ENCODE measurements around the gene RNF11.
"Not testable (repeated sequence)": the region's sequence is repeated elsewhere in the genome, so short reads cannot be mapped to it uniquely, and the experiment has no call there.

RNF11 gene

DNA sequence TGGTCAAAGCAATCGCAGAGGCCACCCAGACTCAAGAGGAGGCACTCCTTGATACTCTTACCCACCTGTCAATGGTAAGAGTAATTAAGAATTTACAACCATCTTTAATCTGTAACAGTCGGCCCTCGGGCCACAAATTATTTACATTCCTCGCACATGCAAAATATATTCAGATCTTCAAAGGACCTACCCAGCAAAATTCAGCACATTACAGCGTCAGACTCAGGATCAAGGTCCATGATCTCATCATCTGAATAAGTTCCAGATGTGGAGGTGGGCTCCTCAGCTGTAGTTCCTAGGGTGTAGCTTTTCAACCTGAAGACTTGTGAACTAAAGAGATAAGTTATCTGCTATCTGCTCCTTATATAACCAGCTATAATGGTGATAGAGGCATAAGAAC, 17.1 kb upstream of the RNF11 start:
- no peak overlapping the region for H3K4me3 Mint-ChIP-seq
- no peak overlapping the region for H3K27ac Mint-ChIP-seq
- H3K36me3 Mint-ChIP-seq, result no peaks in the 10 kb centered on the region
- no peaks in the 10 kb centered on the region for H3K9me3 Mint-ChIP-seq
- ATAC-seq (no peak), DNase-seq (ENCODE audit: low spot score in 2 of 2) (no peak)
- H3K4me1 Mint-ChIP-seq, result peaks cover 15% of the 10 kb centered on the region

DNA sequence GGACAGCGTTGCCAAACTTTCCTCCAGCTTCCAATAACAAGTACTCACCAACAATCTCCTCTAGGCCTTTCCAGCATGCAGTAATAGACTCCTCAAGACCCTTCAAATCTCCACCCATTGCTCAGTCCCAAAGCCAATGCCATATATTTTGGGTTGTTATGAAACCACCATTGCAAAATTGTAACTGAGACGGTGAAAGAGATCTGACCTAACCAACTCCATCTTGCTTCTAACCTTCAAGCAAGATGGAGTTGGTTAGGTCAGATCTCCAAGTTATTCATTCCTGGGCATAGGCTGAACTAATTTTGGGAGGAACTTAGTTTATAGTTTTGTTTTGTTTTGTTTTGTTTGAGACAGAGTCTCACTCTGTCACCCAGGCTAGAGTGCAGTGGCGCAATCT, 14.5 kb upstream of the RNF11 start:
- not testable (repeated sequence) for DNase-seq (ENCODE audit: low spot score in 2 of 2); H3K27ac Mint-ChIP-seq; H3K9me3 Mint-ChIP-seq; H3K4me1 Mint-ChIP-seq; H3K4me3 Mint-ChIP-seq; H3K36me3 Mint-ChIP-seq; ATAC-seq

DNA sequence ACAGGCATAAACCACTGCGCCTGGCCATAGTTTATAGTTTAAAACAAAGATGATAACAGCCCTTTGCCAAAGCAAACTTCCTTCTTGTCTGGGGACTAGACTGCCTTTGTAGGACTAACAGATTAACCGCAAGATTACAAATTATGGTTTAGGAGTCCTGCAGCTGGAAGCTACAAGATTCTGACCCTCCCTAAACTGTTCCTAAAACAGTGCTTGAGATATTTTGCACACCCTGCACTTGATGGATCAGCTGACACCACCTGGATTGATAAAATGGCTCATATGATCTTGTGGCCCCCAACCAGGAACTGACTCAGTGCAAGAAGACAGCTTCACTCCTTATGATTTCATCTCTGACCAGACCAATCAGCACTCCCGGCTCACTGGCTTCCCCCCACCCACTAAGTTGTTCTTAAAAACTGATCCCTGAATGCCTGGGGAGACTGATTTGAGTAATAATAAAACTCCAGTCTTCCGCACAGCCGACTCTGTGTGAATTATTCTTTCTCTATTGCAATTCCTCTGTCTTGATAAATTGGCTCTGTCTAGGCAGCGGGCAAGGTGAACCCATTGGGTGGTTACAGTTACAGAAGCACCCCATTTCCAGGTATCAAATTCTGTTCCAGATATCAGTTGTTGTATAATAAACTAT, 13.8 kb upstream of the RNF11 start:
- ATAC-seq (no peak), DNase-seq (ENCODE audit: low spot score in 2 of 2) (no peak)
- Mint-ChIP-seq H3K4me3 (no peak overlapping the region), H3K9me3 (no peaks in the 10 kb centered on the region), H3K36me3 (no peaks in the 10 kb centered on the region), H3K4me1 (no peaks in the 10 kb centered on the region), H3K27ac (no peak overlapping the region)

DNA sequence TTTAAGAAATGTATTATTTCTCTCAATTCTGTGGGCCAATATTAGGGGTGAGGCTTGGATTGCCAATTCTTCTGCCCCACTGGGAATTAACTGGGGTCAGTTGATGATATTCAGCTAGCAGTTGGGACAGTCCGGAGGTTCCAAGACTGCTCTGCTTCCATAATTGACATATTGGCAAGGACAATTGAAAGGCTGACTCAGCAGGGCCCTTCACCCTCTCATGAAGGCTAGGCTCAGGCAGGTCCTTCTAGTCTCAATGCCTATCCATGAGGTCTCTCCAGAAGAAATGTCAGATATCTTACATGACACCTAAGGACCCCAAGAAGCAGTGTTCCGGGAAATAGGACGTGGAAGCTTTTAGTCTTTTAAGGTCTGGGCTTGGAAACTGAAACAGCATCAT, 13.3 kb upstream of the RNF11 start:
- no peaks in the 10 kb centered on the region for H3K36me3 Mint-ChIP-seq
- DNase-seq (ENCODE audit: low spot score in 2 of 2), result no peak
- H3K9me3 Mint-ChIP-seq, result no peaks in the 10 kb centered on the region
- ATAC-seq, result no peak
- no peak overlapping the region for H3K4me3 Mint-ChIP-seq
- H3K4me1 Mint-ChIP-seq, result no peaks in the 10 kb centered on the region
- H3K27ac Mint-ChIP-seq, result no peak overlapping the region

DNA sequence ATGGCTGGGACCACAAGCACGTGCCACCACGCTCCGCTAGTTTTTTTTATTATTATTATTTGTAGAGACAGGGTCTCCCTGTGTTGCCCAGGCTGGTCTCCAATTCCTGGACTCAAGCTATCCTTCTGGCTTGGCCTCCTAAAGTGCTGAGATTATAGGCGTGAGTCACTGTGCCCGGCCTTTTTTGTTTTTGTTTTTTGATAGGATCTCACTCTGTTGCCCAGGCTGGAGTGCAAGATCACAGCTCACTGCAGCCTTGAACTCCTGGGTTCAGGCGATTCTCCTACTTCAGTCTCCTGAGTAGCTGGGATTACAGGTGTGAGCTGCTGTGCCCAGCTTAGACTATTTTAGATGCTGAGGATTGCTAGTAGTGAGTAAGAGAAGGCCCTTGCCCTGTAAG, 11.8 kb upstream of the RNF11 start:
- no peaks in the 10 kb centered on the region for H3K9me3 Mint-ChIP-seq
- no peak for ATAC-seq

DNA sequence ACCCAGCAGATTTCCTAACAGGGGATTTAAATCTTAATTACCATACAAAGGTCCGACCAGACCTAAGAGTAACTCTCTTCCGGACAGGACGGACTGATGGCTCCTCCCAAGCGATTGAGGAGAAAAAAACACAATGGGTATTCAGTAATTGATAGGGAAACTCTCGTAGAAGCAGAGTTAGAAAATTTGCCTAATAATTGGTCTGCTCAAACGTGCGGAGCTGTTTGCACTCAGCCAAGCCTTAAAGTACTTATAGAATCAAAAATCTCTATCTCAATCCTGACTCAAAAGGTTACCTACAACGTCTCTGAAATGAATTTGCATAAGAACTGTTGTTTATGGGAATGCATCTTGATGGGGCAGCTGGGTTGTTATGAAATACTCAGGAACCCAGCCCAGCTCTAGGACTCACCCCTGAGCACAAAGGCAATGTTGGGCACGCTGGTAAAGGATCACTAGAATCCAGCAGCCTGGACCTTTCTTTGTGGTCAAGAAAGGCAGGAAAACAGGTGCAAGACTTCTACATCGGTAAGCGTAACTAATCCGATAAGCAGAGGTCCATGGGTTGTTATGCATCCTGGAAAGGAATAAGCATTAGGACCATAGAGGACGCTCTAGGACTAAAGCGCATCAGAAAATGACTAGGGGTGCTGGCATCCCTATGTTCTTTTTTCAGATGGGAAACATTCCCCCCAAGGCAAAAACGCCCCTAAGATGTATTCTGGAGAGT, 8.7 kb upstream of the RNF11 start:
- H3K4me1 Mint-ChIP-seq; H3K27ac Mint-ChIP-seq; ATAC-seq; H3K4me3 Mint-ChIP-seq; H3K36me3 Mint-ChIP-seq; DNase-seq (ENCODE audit: low spot score in 2 of 2); H3K9me3 Mint-ChIP-seq: not testable (repeated sequence)

More for the DNA sequence above, 11.8 kb upstream of the RNF11 start:
- DNase-seq (ENCODE audit: low spot score in 2 of 2), result no peak
- Mint-ChIP-seq H3K27ac (no peak overlapping the region), H3K4me3 (no peak overlapping the region), H3K4me1 (no peaks in the 10 kb centered on the region), H3K36me3 (no peaks in the 10 kb centered on the region)

DNA sequence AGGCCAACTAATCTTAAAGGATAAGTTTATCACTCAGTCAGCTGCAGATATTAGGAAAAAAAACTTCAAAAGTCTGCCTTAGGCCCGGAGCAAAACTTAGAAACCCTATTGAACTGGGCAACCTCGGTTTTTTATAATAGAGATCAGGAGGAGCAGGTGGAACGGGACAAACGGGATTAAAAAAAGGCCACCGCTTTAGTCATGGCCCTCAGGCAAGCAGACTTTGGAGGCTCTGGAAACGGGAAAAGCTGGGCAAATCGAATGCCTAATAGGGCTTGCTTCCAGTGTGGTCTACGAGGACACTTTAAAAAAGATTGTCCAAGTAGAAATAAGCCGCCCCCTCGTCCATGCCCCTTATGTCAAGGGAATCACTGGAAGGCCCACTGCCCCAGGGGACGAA, 7.6 kb upstream of the RNF11 start:
- not testable (repeated sequence) for H3K4me3 Mint-ChIP-seq; H3K9me3 Mint-ChIP-seq; H3K27ac Mint-ChIP-seq; H3K4me1 Mint-ChIP-seq; DNase-seq (ENCODE audit: low spot score in 2 of 2); H3K36me3 Mint-ChIP-seq; ATAC-seq

DNA sequence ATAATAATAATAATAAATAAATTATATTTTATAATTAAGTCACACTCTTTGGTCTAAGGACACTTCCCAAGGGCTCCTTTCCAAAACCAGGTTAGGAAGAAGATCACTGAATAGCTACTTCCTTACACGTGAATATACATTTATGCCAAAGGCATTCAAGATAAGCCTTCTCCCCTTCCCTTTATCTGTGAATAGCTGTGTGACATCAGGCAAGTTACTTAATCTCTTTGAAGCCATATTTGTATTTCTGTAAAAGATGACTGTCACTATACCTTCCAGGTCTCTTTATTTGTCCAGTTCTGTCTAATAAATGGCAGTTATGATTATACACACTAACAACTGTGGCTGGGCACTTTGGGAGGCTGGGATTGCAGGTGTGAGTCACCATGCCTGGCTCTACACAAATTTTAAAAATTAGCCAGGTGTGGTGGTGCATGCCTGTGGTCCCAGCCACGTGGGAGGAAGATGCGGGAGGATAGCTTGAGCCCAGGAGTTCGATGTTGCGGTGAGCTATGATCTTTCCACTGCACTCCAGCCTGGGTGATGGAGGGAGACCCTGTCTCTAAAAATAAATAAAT, 5.5 kb upstream of the RNF11 start:
- H3K4me1 Mint-ChIP-seq, result peaks cover 17% of the 10 kb centered on the region
- no peak overlapping the region for H3K4me3 Mint-ChIP-seq
- DNase-seq (ENCODE audit: low spot score in 2 of 2), result no peak
- no peaks in the 10 kb centered on the region for H3K9me3 Mint-ChIP-seq
- H3K27ac Mint-ChIP-seq, result no peak overlapping the region
- ATAC-seq, result no peak
- no peaks in the 10 kb centered on the region for H3K36me3 Mint-ChIP-seq

DNA sequence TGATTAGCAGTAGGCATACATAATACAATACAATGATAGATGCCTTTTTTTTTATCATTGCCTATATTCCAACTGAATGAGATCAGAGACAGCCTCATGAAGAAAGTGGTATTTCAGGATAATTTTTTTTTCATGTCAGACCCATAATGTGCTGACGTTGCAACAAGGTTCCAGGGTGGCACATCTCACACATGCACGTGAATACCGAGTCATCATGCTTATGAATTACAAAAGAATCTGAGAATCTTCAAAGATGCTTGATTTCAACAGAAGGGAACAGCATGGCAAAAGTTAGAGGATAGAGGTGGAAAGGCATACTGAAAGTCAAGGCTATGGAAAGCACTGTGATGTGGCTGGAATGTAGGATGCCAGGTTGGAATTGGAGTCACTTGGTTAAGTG, 5.0 kb upstream of the RNF11 start:
- DNase-seq (ENCODE audit: low spot score in 2 of 2), result no peak
- Mint-ChIP-seq H3K27ac (no peak overlapping the region), H3K4me3 (no peak overlapping the region), H3K9me3 (no peaks in the 10 kb centered on the region), H3K36me3 (no peaks in the 10 kb centered on the region), H3K4me1 (peaks cover 22% of the 10 kb centered on the region)
- no peak for ATAC-seq

DNA sequence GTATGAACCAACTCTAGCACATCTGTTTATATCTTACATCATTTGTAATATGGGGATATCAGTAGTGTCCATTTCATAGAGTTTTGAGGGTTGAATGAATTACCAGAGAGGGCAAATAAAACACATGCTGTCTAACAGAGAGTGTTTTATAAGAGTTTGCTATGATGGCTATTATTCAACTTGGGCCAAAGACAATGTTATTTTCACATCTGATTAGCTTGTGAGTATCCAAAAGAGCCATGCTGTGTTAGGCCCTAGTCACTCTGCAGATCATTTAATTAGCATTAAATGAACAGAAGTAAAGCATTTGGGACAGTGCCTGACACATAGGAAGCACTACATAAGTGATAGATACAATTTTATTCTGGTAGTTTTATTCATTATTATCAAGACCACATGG, 4.2 kb upstream of the RNF11 start:
- Mint-ChIP-seq H3K9me3 (no peaks in the 10 kb centered on the region), H3K4me3 (no peak overlapping the region), H3K36me3 (no peaks in the 10 kb centered on the region), H3K4me1 (peaks cover 22% of the 10 kb centered on the region), H3K27ac (no peak overlapping the region)
- ATAC-seq (no peak), DNase-seq (ENCODE audit: low spot score in 2 of 2) (no peak)

DNA sequence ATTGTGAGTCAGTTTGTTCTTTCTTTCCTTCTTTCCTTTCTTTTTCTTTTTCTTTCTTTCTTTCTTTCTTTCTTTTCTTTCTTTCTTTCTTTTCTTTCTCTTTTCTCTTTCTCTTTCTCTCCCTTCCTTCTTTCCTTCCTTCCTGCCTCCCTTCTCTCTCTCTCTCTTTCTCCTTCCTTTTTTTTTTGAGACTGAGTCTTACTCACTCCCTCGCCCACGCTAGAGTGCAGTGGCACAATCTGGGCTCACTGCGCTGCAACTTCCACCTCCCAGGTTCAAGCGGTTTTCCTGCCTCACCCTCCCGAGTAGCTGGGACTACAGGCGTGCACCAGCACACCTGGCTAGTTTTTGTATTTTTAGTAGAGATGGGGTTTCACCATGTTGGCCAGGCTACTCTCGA, 1.8 kb upstream of the RNF11 start:
- not testable (repeated sequence) for H3K4me3 Mint-ChIP-seq; H3K27ac Mint-ChIP-seq; DNase-seq (ENCODE audit: low spot score in 2 of 2); ATAC-seq; H3K36me3 Mint-ChIP-seq; H3K9me3 Mint-ChIP-seq
- H3K4me1 Mint-ChIP-seq, result peaks cover 22% of the 10 kb centered on the region

DNA sequence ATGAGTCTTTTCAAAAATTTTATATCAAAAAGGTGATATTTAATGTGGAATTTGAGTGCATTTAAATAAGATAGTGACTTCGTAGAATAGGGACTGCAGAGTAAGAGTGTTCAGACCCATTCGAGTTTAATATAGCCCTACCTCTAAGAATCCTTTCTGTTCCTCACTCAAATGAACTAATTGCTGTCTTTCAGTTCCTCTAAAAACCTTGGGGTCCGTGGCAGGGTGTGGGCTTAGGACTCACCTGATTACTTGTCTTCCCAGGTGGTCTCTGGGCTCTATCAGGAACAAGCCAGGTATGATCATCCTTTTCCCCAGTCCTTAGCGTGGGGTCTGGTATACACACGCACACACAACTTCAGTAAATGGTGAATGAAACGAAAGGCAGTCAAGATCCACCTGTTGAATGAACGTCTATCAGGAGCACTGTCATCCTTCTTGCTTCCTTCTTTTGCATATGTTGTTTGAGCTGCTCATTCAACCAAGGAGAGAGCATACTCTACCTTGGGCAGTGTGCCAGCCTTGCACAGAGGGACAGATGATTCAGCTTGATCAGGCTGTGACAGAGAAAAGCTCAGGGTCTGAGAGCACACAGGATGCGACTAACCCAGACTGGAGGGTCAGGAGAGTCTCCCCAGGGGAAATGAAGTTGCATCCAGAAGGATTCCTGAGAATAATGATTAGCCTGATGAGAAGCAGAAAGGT, 1.2 kb upstream of the RNF11 start:
- DNase-seq (ENCODE audit: low spot score in 2 of 2), result peak; percentile 28 to 68
- no peak overlapping the region for H3K27ac Mint-ChIP-seq
- H3K4me3 Mint-ChIP-seq, result no peak overlapping the region
- H3K9me3 Mint-ChIP-seq, result no peaks in the 10 kb centered on the region
- no peaks in the 10 kb centered on the region for H3K36me3 Mint-ChIP-seq
- peak; percentile 59 for ATAC-seq
- peaks cover 24% of the 10 kb centered on the region for H3K4me1 Mint-ChIP-seq

DNA sequence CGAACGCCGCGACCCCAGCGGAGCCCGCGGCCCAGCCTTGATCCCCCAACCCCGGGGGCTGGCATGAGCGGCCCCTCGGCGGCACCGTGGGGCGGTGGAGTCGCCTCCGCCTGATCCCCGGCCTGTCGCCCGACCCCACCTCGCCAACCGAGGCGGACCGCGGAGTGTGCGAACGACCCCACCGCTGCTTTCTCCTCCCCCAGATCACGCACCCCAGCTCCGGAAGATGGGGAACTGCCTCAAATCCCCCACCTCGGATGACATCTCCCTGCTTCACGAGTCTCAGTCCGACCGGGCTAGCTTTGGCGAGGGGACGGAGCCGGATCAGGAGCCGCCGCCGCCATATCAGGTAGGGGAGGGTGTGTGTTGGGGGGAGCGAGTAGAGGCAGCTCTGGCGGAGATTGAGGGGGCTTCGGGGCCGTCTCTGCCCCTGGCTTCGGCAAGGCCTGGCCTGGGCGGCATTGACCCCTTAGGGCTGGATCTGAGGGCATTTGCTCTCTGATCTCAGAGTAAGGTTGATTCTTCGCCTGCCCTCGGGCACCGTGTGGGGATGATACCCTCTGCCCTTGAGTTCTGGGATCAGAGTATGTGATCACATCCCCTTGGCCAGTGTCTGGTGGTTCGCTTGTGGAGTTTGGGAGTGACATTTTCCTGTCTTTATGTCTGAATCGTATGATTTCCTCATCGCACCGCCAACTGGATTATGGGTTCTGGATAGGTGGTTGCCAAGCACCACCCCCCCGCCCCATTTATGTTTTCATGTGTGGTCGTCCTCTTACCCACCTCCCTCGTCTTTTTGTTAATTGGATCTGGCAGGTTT, 668 bp downstream of the RNF11 start:
- Mint-ChIP-seq H3K4me3 (no peak overlapping the region), H3K27ac (no peak overlapping the region), H3K4me1 (peaks cover 42% of the 10 kb centered on the region), H3K9me3 (no peaks in the 10 kb centered on the region), H3K36me3 (no peaks in the 10 kb centered on the region)
- ATAC-seq, result peak; percentile 54
- peak; percentile 36 to 79 for DNase-seq (ENCODE audit: low spot score in 2 of 2)

DNA sequence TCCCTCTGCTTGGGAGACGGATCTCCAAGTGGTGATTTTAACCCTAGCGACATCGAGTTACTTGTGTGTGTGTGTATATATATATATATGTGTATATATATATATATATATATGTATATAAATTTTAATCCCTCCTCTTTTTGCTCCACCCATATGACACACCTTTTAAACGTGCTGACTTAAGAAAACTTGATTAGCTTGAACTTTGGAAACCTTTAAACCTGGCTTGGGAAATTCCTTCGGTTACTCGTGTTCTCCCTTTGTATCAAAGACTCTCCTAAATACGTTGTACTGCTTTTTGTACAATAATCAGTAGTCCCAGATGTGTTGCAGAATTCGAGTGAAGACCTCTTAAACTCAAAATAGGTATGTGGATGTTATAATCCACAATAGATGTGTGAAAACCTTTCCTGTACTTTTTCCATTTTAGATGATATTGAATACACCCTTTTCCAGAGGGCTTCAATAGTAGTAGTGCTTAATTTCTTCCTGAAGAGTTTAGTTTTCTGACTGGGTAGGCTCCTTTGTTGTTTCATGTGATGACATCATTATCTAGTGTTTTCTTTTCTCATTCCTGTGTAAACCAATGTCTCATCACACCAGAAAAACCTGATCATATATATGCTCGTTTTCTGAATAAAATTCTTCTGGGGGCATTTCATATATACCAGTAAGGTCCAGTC, 1.4 kb downstream of the RNF11 start:
- no peaks in the 10 kb centered on the region for H3K36me3 Mint-ChIP-seq
- H3K27ac Mint-ChIP-seq, result no peak overlapping the region
- H3K4me3 Mint-ChIP-seq, result no peak overlapping the region
- no peaks in the 10 kb centered on the region for H3K9me3 Mint-ChIP-seq
- ATAC-seq, result no peak
- no peak for DNase-seq (ENCODE audit: low spot score in 2 of 2)
- peaks cover 43% of the 10 kb centered on the region for H3K4me1 Mint-ChIP-seq

DNA sequence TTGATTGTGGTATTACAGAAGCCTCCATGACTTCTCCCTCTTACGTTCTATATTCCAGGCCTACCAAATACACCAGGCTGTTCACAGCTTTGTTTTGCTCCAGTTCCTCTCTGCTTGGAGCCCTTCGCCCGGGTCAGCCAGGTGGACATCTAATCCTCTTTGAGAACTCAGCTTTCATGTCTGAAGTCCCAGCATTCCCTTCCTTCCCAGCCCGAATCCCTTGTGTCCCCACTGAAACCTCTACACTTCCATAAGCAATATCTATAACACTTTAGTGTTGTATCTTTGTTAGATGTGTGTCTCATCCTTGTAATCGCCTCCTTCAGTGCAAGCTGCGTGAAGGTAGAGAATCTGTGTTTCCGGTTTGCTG, 1.9 kb downstream of the RNF11 start:
- no peaks in the 10 kb centered on the region for H3K9me3 Mint-ChIP-seq
- H3K27ac Mint-ChIP-seq, result no peak overlapping the region
- H3K36me3 Mint-ChIP-seq, result peaks cover 5% of the 10 kb centered on the region
- DNase-seq (ENCODE audit: low spot score in 2 of 2) (no peak), ATAC-seq (no peak)
- peaks cover 45% of the 10 kb centered on the region for H3K4me1 Mint-ChIP-seq
- H3K4me3 Mint-ChIP-seq, result no peak overlapping the region
